Measurements from ENCODE around the gene ACSL3.
A peak's percentile ranks its signal among the peaks of the same experiment; 100 is the strongest.

The ACSL3 gene

GRCh38 chr2:222882484-222882928 lies 21.7 kb downstream of the ACSL3 start:
- Mint-ChIP-seq H3K9me3 (no peaks in the 10 kb centered on the region), H3K4me3 (no peak overlapping the region), H3K27ac (no peak overlapping the region), H3K36me3 (ENCODE audit: low read depth) (peaks cover 9% of the 10 kb centered on the region), H3K4me1 (peaks cover 62% of the 10 kb centered on the region), H3K27me3 (ENCODE audit: low read depth) (no peaks in the 10 kb centered on the region)
- no peak for TF ChIP-seq CTCF (IDR thresholded peaks at IDR 0.05; ENCODE audit: unreplicated experiment in 3 of 3)

- H3K27me3 Mint-ChIP-seq (ENCODE audit: low read depth), result no peaks in the 10 kb centered on the region
- peaks cover 13% of the 10 kb centered on the region for H3K36me3 Mint-ChIP-seq (ENCODE audit: low read depth)
- peak overlapping the region; percentile 60 to 76 (median 74) for H3K27ac Mint-ChIP-seq
- no peak for TF ChIP-seq CTCF (IDR thresholded peaks at IDR 0.05; ENCODE audit: unreplicated experiment in 3 of 3)
- H3K9me3 Mint-ChIP-seq, result no peaks in the 10 kb centered on the region
- H3K4me1 Mint-ChIP-seq, result peaks cover 54% of the 10 kb centered on the region
- no peak overlapping the region for H3K4me3 Mint-ChIP-seq
Measured at GRCh38 chr2:222883420-222883819, 22.6 kb downstream of the ACSL3 start.

DNA sequence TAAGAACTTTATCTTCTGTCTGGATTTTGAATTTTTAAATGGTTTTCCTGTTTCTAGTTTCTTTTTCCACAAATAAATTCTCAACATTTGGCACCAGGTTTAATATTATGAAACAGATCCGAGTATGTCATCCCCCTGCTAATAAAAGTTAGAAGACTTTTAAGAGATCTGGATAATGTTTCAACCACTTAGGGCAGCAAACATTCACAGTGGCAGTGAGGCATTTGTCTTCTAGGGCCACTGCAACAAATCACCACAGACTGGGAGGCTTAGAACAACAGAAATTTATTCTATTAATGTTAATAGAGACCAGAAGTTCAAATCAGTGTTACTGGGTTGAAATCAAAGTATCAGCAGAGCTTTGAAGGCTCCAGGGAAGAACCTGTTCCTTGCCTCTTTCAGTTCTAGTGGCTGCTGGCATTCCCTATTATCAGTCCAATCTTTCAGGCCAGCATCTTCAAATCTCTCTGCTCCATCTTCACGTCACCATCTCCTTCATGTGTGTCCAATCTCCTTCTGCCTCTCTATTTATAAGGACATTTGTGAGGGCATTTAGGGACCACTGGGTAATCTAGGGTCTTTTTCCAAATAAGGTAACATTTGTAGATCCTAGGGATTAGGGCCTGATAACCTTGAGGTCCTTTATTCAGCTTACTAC lies 23.4 kb downstream of the ACSL3 start:
- H3K27me3 Mint-ChIP-seq (ENCODE audit: low read depth), result no peaks in the 10 kb centered on the region
- H3K27ac Mint-ChIP-seq, result peak overlapping the region; percentile 60 to 76 (median 74)
- no peak for TF ChIP-seq CTCF (IDR thresholded peaks at IDR 0.05; ENCODE audit: unreplicated experiment in 3 of 3)
- peaks cover 19% of the 10 kb centered on the region for H3K36me3 Mint-ChIP-seq (ENCODE audit: low read depth)
- peak overlapping the region in 1 of 3 experiments; percentile 45 for H3K4me3 Mint-ChIP-seq
- no peaks in the 10 kb centered on the region for H3K9me3 Mint-ChIP-seq
- H3K4me1 Mint-ChIP-seq, result peaks cover 52% of the 10 kb centered on the region

DNA sequence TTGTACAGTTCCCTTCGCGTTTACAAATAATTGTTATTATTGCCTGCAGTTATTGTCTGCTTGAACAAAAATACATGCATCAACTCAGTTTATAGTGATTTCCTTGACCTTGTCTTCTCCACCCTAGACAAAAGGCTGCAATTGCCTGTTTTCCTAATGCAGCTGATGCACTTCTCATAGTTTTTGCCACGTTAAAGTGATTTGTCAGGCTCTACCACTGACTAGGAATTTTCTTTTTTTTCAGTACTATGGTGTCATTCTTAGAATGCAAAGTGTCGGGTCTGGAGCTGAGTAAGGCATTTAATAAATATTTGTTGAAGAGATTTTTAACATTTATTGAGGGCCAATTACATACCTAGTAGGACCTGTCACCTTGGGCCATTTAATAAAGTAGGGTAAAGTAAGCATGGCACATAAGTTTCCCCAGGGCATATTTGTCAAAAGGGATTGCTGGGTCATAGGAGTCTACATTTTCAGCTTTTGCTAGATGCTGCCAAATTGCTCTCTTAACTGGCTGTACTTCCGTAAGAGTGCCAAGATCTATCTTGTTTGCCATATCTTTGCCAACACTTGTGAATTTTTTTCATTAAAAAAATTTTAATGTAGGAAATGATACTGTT lies 24.1 kb downstream of the ACSL3 start:
- Mint-ChIP-seq H3K36me3 (ENCODE audit: low read depth) (peaks cover 19% of the 10 kb centered on the region), H3K27ac (peak overlapping the region; percentile 16 to 76 (median 74)), H3K4me1 (peaks cover 52% of the 10 kb centered on the region), H3K9me3 (no peaks in the 10 kb centered on the region), H3K4me3 (no peak overlapping the region), H3K27me3 (ENCODE audit: low read depth) (no peaks in the 10 kb centered on the region)
- TF ChIP-seq CTCF (IDR thresholded peaks at IDR 0.05; ENCODE audit: unreplicated experiment in 3 of 3), result no peak

DNA sequence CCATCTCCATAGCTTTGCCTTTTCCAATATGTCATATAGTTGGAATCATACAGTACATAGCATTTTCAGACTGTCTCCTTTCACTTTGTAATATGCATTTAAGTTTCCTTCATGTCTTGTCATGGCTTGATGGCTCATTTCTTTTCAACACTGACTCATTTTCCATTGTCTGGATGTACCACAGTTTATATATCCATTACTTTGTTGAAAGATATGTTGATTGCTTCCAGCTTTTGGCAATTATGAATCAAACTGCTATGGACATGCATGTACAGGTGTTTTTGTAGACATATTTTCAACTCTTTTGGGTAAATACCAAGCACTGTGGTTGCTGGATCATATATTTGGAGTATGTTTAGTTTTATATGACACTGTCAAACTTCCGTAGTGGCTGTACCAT lies 26.3 kb downstream of the ACSL3 start:
- Mint-ChIP-seq H3K4me3 (no peak overlapping the region), H3K27me3 (ENCODE audit: low read depth) (no peaks in the 10 kb centered on the region), H3K36me3 (ENCODE audit: low read depth) (peaks cover 25% of the 10 kb centered on the region), H3K9me3 (no peaks in the 10 kb centered on the region), H3K27ac (peak overlapping the region in 1 of 3 experiments; percentile 38), H3K4me1 (peaks cover 62% of the 10 kb centered on the region)
- TF ChIP-seq CTCF (IDR thresholded peaks at IDR 0.05; ENCODE audit: unreplicated experiment in 3 of 3), result no peak

DNA sequence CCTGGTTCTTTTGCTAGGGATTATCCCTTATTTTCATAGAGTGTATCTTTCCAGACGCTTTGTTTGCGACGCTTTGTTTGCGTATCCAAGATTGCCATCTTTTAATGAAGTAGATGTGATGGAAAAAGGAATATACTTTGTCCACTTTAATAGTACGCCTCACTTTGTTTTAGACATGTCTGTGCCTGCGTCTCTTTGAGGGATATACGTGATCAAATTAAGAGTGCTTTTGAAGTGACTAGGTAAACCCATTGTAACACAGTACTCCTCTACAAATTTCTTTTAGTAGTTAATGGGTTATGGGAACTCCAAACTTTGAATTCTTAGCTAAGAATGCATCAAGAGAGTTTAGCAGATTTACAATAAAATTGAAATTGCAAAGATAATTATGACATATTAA lies 27.9 kb downstream of the ACSL3 start:
- Mint-ChIP-seq H3K9me3 (no peaks in the 10 kb centered on the region), H3K36me3 (ENCODE audit: low read depth) (peaks cover 18% of the 10 kb centered on the region), H3K27me3 (ENCODE audit: low read depth) (no peaks in the 10 kb centered on the region), H3K4me1 (peaks cover 66% of the 10 kb centered on the region), H3K4me3 (no peak overlapping the region), H3K27ac (no peak overlapping the region)
- no peak for TF ChIP-seq CTCF (IDR thresholded peaks at IDR 0.05; ENCODE audit: unreplicated experiment in 3 of 3)

Data from nephron (organoid).